Stimulated activated CD4-positive, alpha-beta T cell treated with anti-CD3 and anti-CD28 coated beads, TNF-alpha, amount 100 ng/mL, for 1 hour (primary cell): Measurements from ENCODE around the gene DBX1.

ENCODE experiments used
- DNase-seq, 3 donors: peaks; one replicate each; pipeline ENCODE4 v3.0.0-alpha.2; 2020; ENCODE audit warnings: low read depth in 3 of 3, low spot score in 1 of 3

The DBX1 gene

DNA sequence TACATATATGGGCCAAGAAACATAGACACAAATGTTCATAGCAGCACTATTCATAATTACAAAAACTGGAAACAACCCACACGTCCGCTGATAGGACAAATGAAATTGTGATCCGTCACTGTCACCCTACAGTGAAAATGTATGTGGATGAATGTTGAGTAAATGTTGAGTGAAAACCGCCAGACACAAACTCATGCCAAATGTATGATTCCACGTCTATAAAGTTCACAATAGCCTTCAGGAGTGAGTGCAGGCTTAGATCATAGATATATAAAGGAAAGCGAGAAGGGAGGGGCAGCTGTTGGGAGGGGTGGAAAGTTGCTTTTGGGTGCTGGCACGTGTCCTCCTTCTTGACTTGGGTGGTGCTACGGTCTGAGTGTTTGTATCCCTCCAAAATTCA lies 33.6 kb downstream of the DBX1 start:
- DNase-seq: no peak

GRCh38 chr11:20125927-20126326 lies 34.3 kb downstream of the DBX1 start:
- DNase-seq: no peak

DNA sequence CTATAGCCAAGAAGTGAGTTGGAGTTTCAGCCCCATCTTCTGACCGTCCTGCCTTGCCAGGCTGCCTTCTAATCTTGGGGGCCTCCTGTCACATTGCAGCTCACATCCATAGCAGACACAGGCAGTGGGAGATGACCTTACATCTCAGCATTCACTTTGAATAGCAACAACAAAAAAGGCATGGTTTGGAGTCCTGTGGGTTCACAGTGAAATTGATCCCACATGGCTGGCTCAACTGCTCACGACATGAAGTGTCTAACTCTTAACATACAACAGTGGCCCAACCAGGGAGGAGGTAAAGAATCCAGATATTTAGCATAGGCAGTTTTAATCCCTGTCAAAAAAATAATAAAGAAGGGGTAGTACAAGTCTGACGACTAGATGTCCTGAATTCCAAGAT lies 38.1 kb downstream of the DBX1 start:
- no peak for DNase-seq

GRCh38 chr11:20120134-20120925 lies 39.9 kb downstream of the DBX1 start:
- DNase-seq: no peak

- DNase-seq: no peak
Measured at GRCh38 chr11:20119315-20119714, 41.0 kb downstream of the DBX1 start.

- no peak for DNase-seq
Measured at GRCh38 chr11:20118209-20118608, 42.1 kb downstream of the DBX1 start.

- DNase-seq: no peak
Measured at GRCh38 chr11:20117291-20117690, 43.0 kb downstream of the DBX1 start.

GRCh38 chr11:20116825-20117224 lies 43.5 kb downstream of the DBX1 start:
- no peak for DNase-seq

- DNase-seq: no peak
Measured at GRCh38 chr11:20114588-20114987, 45.7 kb downstream of the DBX1 start.

- no peak for DNase-seq
Measured at GRCh38 chr11:20113149-20113438, 47.2 kb downstream of the DBX1 start.

DNA sequence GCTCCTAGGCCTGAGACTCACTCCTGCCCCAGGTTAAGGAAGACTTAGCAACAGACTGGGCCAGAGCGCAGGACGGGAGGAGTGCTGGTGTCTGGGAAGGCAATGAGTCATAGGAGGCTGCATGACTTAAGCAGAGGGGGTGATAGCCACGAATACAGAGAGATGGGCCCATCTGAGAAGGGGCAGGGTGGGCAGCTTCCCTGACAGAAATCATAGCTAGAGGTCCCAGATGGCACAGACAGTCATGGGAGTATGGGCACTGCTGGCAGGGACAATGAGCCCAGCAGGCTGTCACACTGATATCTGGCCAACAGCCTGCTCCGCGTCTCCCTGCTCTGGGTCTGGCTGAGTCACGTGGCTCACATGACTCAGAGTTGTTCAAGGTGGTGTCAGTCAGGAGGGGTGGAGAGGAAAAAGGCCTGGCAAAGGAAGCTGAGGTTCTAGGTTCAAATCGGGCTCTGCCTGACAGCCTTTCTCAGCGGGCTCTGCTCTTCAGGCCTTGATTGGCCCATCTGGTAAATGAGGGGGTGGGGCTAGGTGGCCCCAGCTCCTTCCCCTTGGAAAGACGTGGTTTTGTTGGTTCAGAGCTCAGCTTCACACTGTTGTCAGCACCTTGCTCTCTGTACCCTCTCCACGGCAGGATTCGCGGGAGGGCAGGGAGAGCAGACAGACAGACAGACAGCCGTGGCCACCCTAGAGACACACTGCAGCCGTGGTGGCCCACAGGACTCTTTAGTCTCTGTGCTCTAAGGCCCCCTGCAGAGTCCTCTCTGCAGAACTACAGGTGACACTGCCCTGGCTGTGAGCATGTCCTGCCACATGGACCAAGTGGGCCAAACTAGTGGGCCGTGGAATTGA lies 47.8 kb downstream of the DBX1 start:
- no peak for DNase-seq

- no peak for DNase-seq
Measured at GRCh38 chr11:20111871-20112270, 48.4 kb downstream of the DBX1 start.

- DNase-seq: no peak
Measured at GRCh38 chr11:20110908-20111669, 49.2 kb downstream of the DBX1 start.

DNA sequence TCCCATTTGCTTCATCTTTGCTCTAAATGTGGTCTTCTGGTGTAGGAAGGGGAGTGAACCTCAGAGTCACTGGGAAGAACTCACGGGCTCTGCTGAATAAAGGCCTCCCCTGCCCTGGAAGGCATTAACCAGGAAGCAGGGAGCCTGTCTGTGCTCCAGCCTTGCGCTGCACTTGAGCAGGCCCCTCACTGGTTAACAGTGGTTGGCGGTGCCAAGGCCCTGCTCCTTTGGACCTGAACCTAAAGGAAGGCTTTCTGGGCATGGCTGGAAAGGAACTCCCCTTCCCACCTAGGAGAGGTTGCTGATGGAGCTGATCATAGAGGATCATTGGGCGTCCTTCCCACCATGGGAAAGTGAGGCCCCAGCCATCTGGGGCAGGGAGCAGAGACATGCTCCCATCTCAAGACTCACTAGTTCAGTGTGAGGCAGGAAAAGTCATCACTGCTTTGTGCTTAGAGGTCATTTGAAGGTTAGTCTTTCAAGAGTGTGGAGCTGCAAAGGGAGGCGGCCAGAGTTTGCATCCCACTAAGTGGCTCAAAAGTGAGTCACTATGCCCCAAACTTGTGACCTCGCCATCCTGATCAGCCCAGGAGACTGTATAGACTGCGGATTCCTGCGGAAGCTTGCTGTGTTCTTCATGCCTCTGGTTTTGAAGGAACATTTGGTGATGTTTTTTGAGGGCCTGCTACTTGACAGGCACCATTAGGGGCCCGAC lies 50.4 kb downstream of the DBX1 start:
- DNase-seq: no peak
